ENCODE data around the gene SHTN1.

Gene SHTN1

GRCh38 chr10:116852246-116852645, 152.7 kb downstream of the SHTN1 start:
- TF ChIP-seq CTCF (IDR thresholded peaks at IDR 0.05) = no peak

GRCh38 chr10:116850058-116850611, 154.9 kb downstream of the SHTN1 start:
- TF ChIP-seq CTCF (IDR thresholded peaks at IDR 0.05) = no peak

- TF ChIP-seq CTCF (IDR thresholded peaks at IDR 0.05) = no peak
These were observed 155.5 kb downstream of the SHTN1 start, which contains the start of gene ENO4 for GRCh38 chr10:116849248-116850057. ENO4 (plus strand) TSS chr10:116849499; CDS start chr10:116849567, 68 bp downstream.

GRCh38 chr10:116848944-116849247, 156.1 kb downstream of the SHTN1 start:
- TF ChIP-seq CTCF (IDR thresholded peaks at IDR 0.05) = no peak

GRCh38 chr10:116848032-116848943, 156.7 kb downstream of the SHTN1 start:
- TF ChIP-seq CTCF (IDR thresholded peaks at IDR 0.05) = no peak

- TF ChIP-seq CTCF (IDR thresholded peaks at IDR 0.05) = no peak
These were observed 159.2 kb downstream of the SHTN1 start for GRCh38 chr10:116845823-116846222.

GRCh38 chr10:116840389-116841075, 164.5 kb downstream of the SHTN1 start:
- no peak for TF ChIP-seq CTCF (IDR thresholded peaks at IDR 0.05)

Measured in LNCAP (cell line).